Tibial artery (tissue), 4 donors: ENCODE measurements around the gene WFIKKN1.

Source experiments
- DNase-seq, 2 donors: peaks; one replicate each; pipeline ENCODE4 v3.0.0-alpha.2; 2019
- H3K27ac ChIP-seq, 2 donors: fragments of 200-600 bp; sonication (generic) in 1 of 2; 1 replicate in 1 of 2; 2 replicates in 1 of 2; pipeline ENCODE4 v1.5.1; 2018 to 2019; ENCODE audit warnings: mild to moderate bottlenecking in 1 of 2
- H3K27me3 ChIP-seq, 2 donors: fragments of 200-600 bp; sonication (generic) in 1 of 2; one replicate each; pipeline versions ENCODE4 v1.5.1 to v1.6.0; 2016 to 2019
- H3K36me3 ChIP-seq, 3 donors: fragments of 200-600 bp; sonication (generic) in 2 of 3; one replicate each; pipeline ENCODE4 v1.5.1; 2016 to 2019; ENCODE audit warnings: mild to moderate bottlenecking in 2 of 3
- H3K4me1 ChIP-seq, 4 donors: fragments of 200-600 bp; sonication (generic) in 2 of 4; 1 replicate in 3 of 4; 2 replicates in 1 of 4; pipeline ENCODE4 v1.5.1; 2016 to 2019
- H3K4me3 ChIP-seq, 2 donors: fragments of 200-600 bp; sonication (generic) in 1 of 2; 1 replicate in 1 of 2; 2 replicates in 1 of 2; pipeline ENCODE4 v1.5.1; 2018 to 2019; ENCODE audit warnings: mild to moderate bottlenecking in 2 of 2
- H3K9me3 ChIP-seq, 3 donors: fragments of 200-600 bp; sonication (generic) in 1 of 3; one replicate each; pipeline ENCODE4 v1.5.1; 2016 to 2019
- intact Hi-C: fragments of 100-400 bp; cut with DNase I; formaldehyde crosslinking; loops from one replicate; pipeline ENCODE4 v1.15.0; 2023; ENCODE audit warnings: low total_unique reads
- TF ChIP-seq, protein P1 (sequence below), 2 experiments: fragments of 200-600 bp in 1 of 2; fragments of 450-650 bp in 1 of 2; IDR thresholded peaks; one replicate each; pipeline ENCODE4 v1.5.1; 2017 to 2019; ENCODE audit warnings: antibody characterized with exemption in 2 of 2, mild to moderate bottlenecking in 1 of 2, moderate library complexity in 1 of 2

WFIKKN1 gene

DNA sequence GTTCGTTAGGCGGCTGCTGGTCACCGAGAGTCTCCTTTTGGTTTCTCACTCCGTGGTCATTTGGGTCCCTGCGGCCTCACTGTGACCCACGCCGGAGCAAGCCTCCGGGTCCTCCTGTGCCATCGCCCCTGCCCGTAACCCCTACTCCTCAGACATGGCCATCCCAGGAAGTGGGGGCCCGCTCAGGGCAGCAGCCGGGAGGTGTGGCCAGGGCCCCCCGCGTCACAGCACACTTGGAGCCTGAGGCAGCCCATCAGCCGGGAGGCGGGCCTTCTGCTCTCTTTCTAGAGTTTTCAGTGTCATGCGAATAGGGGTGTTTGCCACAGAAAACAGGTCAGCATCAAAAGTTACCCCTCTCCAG lies 7.9 kb upstream of the WFIKKN1 start:
- H3K27me3 ChIP-seq: no peaks in the 10 kb centered on the region
- no peak for DNase-seq
- H3K4me3 ChIP-seq: no peak overlapping the region
- peaks cover 0 to 5% (median 0%) of the 10 kb centered on the region in 4 donors for H3K4me1 ChIP-seq
- TF ChIP-seq, protein P1, sequence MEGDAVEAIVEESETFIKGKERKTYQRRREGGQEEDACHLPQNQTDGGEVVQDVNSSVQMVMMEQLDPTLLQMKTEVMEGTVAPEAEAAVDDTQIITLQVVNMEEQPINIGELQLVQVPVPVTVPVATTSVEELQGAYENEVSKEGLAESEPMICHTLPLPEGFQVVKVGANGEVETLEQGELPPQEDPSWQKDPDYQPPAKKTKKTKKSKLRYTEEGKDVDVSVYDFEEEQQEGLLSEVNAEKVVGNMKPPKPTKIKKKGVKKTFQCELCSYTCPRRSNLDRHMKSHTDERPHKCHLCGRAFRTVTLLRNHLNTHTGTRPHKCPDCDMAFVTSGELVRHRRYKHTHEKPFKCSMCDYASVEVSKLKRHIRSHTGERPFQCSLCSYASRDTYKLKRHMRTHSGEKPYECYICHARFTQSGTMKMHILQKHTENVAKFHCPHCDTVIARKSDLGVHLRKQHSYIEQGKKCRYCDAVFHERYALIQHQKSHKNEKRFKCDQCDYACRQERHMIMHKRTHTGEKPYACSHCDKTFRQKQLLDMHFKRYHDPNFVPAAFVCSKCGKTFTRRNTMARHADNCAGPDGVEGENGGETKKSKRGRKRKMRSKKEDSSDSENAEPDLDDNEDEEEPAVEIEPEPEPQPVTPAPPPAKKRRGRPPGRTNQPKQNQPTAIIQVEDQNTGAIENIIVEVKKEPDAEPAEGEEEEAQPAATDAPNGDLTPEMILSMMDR (IDR thresholded peaks at IDR 0.05): no peak
- peaks cover 15 to 45% (median 28%) of the 10 kb centered on the region in 3 donors for H3K36me3 ChIP-seq
- no peak overlapping the region for H3K27ac ChIP-seq
- H3K9me3 ChIP-seq: no peaks in the 10 kb centered on the region
- intact Hi-C loops: no loop called here

DNA sequence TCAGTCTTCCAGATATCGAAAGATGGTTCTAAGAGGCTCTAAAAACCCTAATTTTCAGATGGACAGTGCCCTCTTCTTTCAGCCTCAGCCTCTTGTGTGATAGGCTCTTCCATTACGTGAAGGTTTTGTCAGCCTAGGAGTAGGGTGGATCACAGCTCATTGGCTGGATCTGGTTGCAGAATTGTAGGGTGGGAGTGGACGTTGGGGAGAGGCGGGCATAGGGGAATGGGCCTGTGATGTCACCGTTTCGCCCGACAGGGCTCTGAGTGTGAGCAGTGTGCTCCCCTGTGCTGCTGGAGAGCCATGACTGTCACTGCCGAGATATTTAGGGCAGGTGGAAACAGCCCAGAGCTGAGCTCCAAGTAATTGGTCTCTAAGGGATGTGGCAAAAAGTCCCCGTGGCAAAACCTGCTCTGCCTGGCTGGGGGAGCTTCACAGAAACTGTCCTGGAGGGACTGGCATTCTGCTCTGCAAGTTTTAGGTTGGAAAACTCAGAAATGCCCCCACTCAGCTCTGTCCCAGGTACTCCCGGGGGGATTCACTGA lies 6.2 kb upstream of the WFIKKN1 start:
- intact Hi-C loops: no loop called here
- TF ChIP-seq, protein P1 (IDR thresholded peaks at IDR 0.05): no peak
- Histone ChIP-seq H3K36me3 (peaks cover 15 to 49% (median 35%) of the 10 kb centered on the region in 3 donors), H3K4me3 (no peak overlapping the region), H3K4me1 (peaks cover 0 to 6% (median 0%) of the 10 kb centered on the region in 4 donors), H3K27ac (no peak overlapping the region), H3K9me3 (no peaks in the 10 kb centered on the region), H3K27me3 (no peaks in the 10 kb centered on the region)
- DNase-seq: no peak

DNA sequence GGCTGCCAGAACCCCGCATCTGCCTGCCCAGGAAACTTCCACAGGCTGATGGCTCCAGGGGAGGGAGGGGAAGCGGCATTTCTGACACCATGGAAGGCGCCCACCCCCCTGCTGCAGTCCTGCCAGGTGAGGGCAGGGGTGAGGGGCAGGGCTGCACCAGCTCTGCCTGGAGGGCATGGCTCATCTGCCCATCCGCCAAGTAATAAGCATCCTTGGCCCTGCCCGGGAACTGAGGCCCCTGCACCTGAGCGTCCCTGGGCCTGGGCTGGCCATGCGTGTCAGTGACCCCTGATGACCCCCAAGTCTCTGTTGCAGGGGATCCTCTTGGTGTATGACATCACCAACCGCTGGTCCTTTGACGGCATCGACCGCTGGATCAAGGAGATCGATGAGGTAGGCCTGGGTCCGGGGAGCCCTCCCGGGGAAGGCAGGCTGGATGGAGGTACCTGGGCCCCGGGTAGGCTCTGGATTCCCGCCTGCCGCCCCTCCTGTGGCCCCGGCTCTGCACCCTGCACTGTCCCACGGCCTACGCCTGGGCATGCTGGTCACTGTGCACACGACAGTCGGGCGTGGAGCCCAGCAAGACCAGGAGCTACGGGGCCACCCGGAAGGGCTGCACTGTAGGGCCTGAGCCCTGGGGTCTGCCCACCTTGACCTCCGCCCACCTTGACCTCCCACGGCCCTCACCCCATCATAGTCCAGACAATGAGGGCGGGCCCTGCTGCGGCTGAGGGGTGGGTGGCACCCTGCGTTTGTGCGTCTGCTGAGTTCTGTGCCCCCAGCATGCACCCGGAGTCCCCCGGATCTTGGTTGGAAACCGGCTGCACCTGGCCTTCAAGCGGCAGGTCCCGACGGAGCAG lies 5.4 kb upstream of the WFIKKN1 start:
- H3K4me1 ChIP-seq: peaks cover 0 to 14% (median 2%) of the 10 kb centered on the region in 4 donors
- H3K36me3 ChIP-seq: peaks cover 15 to 52% (median 35%) of the 10 kb centered on the region in 3 donors
- no peak overlapping the region for H3K27ac ChIP-seq
- H3K27me3 ChIP-seq: no peaks in the 10 kb centered on the region
- TF ChIP-seq, protein P1 (IDR thresholded peaks at IDR 0.05): no peak
- H3K4me3 ChIP-seq: no peak overlapping the region
- H3K9me3 ChIP-seq: no peaks in the 10 kb centered on the region
- intact Hi-C loops: no loop called here
- DNase-seq: no peak

DNA sequence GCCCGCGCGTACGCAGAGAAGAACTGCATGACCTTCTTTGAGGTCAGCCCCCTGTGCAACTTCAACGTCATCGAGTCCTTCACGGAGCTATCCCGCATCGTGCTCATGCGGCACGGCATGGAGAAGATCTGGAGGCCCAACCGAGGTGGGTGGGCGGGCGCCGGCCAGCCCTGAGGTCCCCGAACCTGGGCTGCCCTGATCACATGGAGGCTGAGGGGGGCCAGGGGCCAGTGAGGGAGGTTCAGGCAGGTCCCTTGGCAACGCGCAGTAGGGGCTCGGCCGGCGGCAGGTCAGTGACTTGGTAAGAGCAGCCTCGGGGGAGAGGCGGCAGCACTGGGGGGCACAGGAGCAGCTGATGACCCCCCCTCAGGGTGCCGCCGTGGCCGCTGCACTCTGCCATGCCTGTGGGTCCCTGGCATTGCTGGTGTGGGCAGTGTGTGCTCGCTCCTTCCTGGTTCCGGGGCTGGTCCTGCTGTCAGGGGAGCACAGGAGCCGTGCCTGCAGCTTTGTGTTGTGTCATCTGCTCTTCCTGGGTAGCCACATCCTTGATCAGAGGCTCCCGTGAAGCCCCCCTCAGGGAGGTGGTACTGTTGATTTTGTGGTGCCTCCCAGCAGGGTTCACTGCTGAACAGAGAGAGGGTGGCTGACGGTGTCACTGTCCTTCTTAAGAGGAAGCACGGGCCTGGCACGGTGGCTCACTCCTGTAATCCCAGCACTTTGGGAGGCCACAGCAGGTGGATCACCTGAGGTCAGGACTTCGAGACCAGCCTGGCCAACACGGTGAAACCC lies 4.6 kb upstream of the WFIKKN1 start:
- intact Hi-C loops: no loop called here
- H3K36me3 ChIP-seq: peaks cover 15 to 52% (median 35%) of the 10 kb centered on the region in 3 donors
- DNase-seq: no peak
- H3K4me3 ChIP-seq: no peak overlapping the region
- H3K27me3 ChIP-seq: peaks cover 0 to 2% of the 10 kb centered on the region in 2 donors
- no peak overlapping the region for H3K27ac ChIP-seq
- no peaks in the 10 kb centered on the region for H3K9me3 ChIP-seq
- H3K4me1 ChIP-seq: peaks cover 0 to 22% (median 9%) of the 10 kb centered on the region in 4 donors
- TF ChIP-seq, protein P1 (IDR thresholded peaks at IDR 0.05): no peak

DNA sequence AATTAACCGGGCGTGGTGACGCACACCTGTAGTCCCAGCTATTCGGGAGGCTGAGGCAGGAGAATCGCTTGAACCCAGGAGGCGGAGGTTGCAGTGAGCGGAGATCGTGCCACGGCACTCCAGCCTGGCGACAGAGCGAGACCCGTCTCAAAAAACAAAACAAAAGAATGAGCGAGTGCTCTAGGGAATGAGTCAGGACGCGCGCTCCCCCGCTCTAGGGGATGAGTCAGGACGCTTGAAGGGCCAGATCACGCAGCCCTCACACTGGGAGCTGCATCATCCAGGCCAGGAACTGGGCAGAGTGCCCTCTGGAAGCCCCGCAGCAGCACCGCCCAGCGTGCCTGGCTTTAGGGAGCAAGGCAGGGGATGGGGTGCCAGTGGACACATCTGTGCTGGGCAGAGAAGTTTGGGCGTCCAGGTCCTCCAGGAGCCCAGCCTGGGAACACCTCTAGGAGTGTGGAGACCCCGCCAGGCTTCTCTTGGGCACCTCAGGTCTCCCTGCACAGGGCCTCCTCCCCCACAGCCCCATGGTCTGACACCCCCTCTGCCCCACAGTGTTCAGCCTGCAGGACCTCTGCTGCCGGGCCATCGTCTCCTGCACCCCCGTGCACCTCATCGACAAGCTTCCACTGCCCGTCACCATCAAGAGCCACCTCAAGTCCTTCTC lies 3.9 kb upstream of the WFIKKN1 start:
- intact Hi-C loops: no loop called here
- TF ChIP-seq, protein P1 (IDR thresholded peaks at IDR 0.05): no peak
- peaks cover 0 to 4% of the 10 kb centered on the region in 2 donors for H3K27me3 ChIP-seq
- no peaks in the 10 kb centered on the region for H3K9me3 ChIP-seq
- peaks cover 0 to 22% (median 11%) of the 10 kb centered on the region in 4 donors for H3K4me1 ChIP-seq
- no peak overlapping the region for H3K4me3 ChIP-seq
- H3K36me3 ChIP-seq: peaks cover 15 to 52% (median 35%) of the 10 kb centered on the region in 3 donors
- no peak overlapping the region for H3K27ac ChIP-seq
- DNase-seq: no peak
